Vagina (tissue), 2 donors: ENCODE results near the gene SOCS4. TPM values are rescaled to one million over a fixed set of nuclear protein-coding genes. Genes with fewer than 3 reads are reported as not detected.
"Not testable (repeated sequence)": the region's sequence is repeated elsewhere in the genome, so short reads cannot be mapped to it uniquely, and the experiment has no call there.

Experiments used
- DNase-seq, 2 donors: peaks; one replicate each; pipeline ENCODE4 v3.0.0-alpha.2; 2017; ENCODE audit errors: extremely low spot score in 2 of 2
- H3K27ac ChIP-seq: fragments of 200-600 bp; sonication (generic); one replicate; pipeline ENCODE4 v1.5.1; 2019
- H3K27me3 ChIP-seq: fragments of 200-600 bp; sonication (generic); one replicate; pipeline ENCODE4 v1.5.1; 2019
- H3K36me3 ChIP-seq, 2 donors: fragments of 200-600 bp; sonication (generic); one replicate each; pipeline ENCODE4 v1.5.1; 2017 to 2019
- H3K4me1 ChIP-seq: fragments of 200-600 bp; sonication (generic); one replicate; pipeline ENCODE4 v1.5.1; 2019
- H3K4me3 ChIP-seq, 2 donors: fragments of 200-600 bp; sonication (generic); 1 replicate in 1 of 2; 2 replicates in 1 of 2; pipeline ENCODE4 v1.5.1; 2016 to 2019
- H3K9me3 ChIP-seq: fragments of 200-600 bp; sonication (generic); one replicate; pipeline ENCODE4 v1.5.1; 2019
- CTCF ChIP-seq, 3 experiments: fragments of 450-650 bp in 2 of 3; fragments of 200-600 bp in 1 of 3; sonication (generic) in 1 of 3; IDR thresholded peaks; one replicate each; pipeline ENCODE4 v1.5.1; 2017 to 2019; ENCODE audit warnings: antibody characterized with exemption in 3 of 3, mild to moderate bottlenecking in 2 of 3, moderate library complexity in 2 of 3
- POLR2A ChIP-seq, 2 donors: fragments of 450-650 bp; IDR thresholded peaks; one replicate each; pipeline ENCODE4 v1.6.1; 2017; ENCODE audit warnings: antibody characterized with exemption in 2 of 2, mild to moderate bottlenecking in 2 of 2, moderate library complexity in 2 of 2
- POLR2AphosphoS5 ChIP-seq, 2 donors: sonication (generic); formaldehyde crosslinking; IDR thresholded peaks; one replicate each; pipeline ENCODE4 v1.9.0; 2017; ENCODE audit warnings: antibody characterized with exemption in 2 of 2, mild to moderate bottlenecking in 2 of 2, low read depth in 1 of 2; ENCODE audit not compliant: insufficient read depth in 1 of 2
- intact Hi-C: fragments of 100-400 bp; cut with DNase I; formaldehyde crosslinking; loops from one replicate; pipeline ENCODE4 v1.15.1; 2023
- total RNA-seq: library from RNA; depleted of rRNA; stranded (reverse); fragments of >200 nt; gene quantifications from one replicate; pipeline ENCODE4 v1.2.3, GENCODE V29; 2016

Gene SOCS4
- total RNA-seq, 1 donor from 2014 or later, result 10.6 TPM

- Histone ChIP-seq H3K4me3 (no peak overlapping the region), H3K36me3 (peaks cover 0 to 8% of the 10 kb centered on the region in 2 donors), H3K4me1 (peaks cover 56% of the 10 kb centered on the region), H3K27ac (no peak overlapping the region), H3K27me3 (no peaks in the 10 kb centered on the region), H3K9me3 (no peaks in the 10 kb centered on the region)
- no peak for DNase-seq
- intact Hi-C loops, result loop anchor here (10.0 kb wide), 1 partner anchor 71 kb away; the partner anchor contains the start of gene LGALS3
- TF ChIP-seq POLR2A (IDR thresholded peaks at IDR 0.05) (no peak), CTCF (IDR thresholded peaks at IDR 0.05) (no peak), POLR2AphosphoS5 (IDR thresholded peaks at IDR 0.05; ENCODE audit: insufficient read depth in 1 of 2, low read depth in 1 of 2) (no peak)
Observed at GRCh38 chr14:55054098-55054497, 27.1 kb downstream of the SOCS4 start.

GRCh38 chr14:55057919-55058318, 30.9 kb downstream of the SOCS4 start:
- no peak for DNase-seq
- Histone ChIP-seq H3K36me3 (peaks cover 0 to 12% of the 10 kb centered on the region in 2 donors), H3K4me3 (no peak overlapping the region), H3K27me3 (no peaks in the 10 kb centered on the region), H3K27ac (no peak overlapping the region), H3K4me1 (peaks cover 50% of the 10 kb centered on the region), H3K9me3 (no peaks in the 10 kb centered on the region)
- intact Hi-C loops, result loop anchor here (10.0 kb wide), 1 partner anchor 67 kb away; the partner anchor contains the start of gene LGALS3
- TF ChIP-seq POLR2AphosphoS5 (IDR thresholded peaks at IDR 0.05; ENCODE audit: insufficient read depth in 1 of 2, low read depth in 1 of 2) (no peak), CTCF (IDR thresholded peaks at IDR 0.05) (no peak), POLR2A (IDR thresholded peaks at IDR 0.05) (no peak)

- Histone ChIP-seq H3K4me1 (peaks cover 41% of the 10 kb centered on the region), H3K27me3 (no peaks in the 10 kb centered on the region), H3K4me3 (no peak overlapping the region), H3K9me3 (no peaks in the 10 kb centered on the region), H3K27ac (no peak overlapping the region), H3K36me3 (peaks cover 0 to 18% of the 10 kb centered on the region in 2 donors)
- no peak for DNase-seq
- intact Hi-C loops, result loop anchor here (10.0 kb wide), 1 partner anchor 65 kb away; the partner anchor contains the start of gene LGALS3
- TF ChIP-seq CTCF (IDR thresholded peaks at IDR 0.05), result no peak
- no peak for TF ChIP-seq POLR2A (IDR thresholded peaks at IDR 0.05)
- no peak for TF ChIP-seq POLR2AphosphoS5 (IDR thresholded peaks at IDR 0.05; ENCODE audit: insufficient read depth in 1 of 2, low read depth in 1 of 2)
Observed at GRCh38 chr14:55059333-55059732, 32.3 kb downstream of the SOCS4 start.

- H3K27me3 ChIP-seq, result no peaks in the 10 kb centered on the region
- peaks cover 0 to 28% of the 10 kb centered on the region in 2 donors for H3K36me3 ChIP-seq
- no peak overlapping the region for H3K27ac ChIP-seq
- intact Hi-C loops, result no loop called here
- H3K4me1 ChIP-seq, result peaks cover 16% of the 10 kb centered on the region
- no peak for TF ChIP-seq CTCF (IDR thresholded peaks at IDR 0.05)
- no peak for TF ChIP-seq POLR2AphosphoS5 (IDR thresholded peaks at IDR 0.05; ENCODE audit: insufficient read depth in 1 of 2, low read depth in 1 of 2)
- no peak for TF ChIP-seq POLR2A (IDR thresholded peaks at IDR 0.05)
- no peak overlapping the region for H3K4me3 ChIP-seq
- DNase-seq, result no peak
- no peaks in the 10 kb centered on the region for H3K9me3 ChIP-seq
Observed at GRCh38 chr14:55062517-55063351, 35.7 kb downstream of the SOCS4 start.

- DNase-seq, H3K27ac ChIP-seq, H3K4me3 ChIP-seq, H3K27me3 ChIP-seq, intact Hi-C loops, H3K9me3 ChIP-seq: not testable (repeated sequence)
- Histone ChIP-seq H3K4me1 (peaks cover 16% of the 10 kb centered on the region), H3K36me3 (peaks cover 0 to 23% of the 10 kb centered on the region in 2 donors)
Observed at GRCh38 chr14:55064896-55065295, 37.9 kb downstream of the SOCS4 start.
